HG03520 (cell line): ENCODE measurements around the gene RAN.
"Not testable (repeated sequence)": the region's sequence is repeated elsewhere in the genome, so short reads cannot be mapped to it uniquely, and the experiment has no call there.

Experiments used
- ATAC-seq: cut with Tn5 transposase; IDR thresholded peaks from one replicate; pipeline ENCODE4 v1.9.1; 2021; ENCODE audit warnings: mild to moderate bottlenecking, moderate library complexity; ENCODE audit not compliant: unreplicated experiment

Gene RAN

DNA sequence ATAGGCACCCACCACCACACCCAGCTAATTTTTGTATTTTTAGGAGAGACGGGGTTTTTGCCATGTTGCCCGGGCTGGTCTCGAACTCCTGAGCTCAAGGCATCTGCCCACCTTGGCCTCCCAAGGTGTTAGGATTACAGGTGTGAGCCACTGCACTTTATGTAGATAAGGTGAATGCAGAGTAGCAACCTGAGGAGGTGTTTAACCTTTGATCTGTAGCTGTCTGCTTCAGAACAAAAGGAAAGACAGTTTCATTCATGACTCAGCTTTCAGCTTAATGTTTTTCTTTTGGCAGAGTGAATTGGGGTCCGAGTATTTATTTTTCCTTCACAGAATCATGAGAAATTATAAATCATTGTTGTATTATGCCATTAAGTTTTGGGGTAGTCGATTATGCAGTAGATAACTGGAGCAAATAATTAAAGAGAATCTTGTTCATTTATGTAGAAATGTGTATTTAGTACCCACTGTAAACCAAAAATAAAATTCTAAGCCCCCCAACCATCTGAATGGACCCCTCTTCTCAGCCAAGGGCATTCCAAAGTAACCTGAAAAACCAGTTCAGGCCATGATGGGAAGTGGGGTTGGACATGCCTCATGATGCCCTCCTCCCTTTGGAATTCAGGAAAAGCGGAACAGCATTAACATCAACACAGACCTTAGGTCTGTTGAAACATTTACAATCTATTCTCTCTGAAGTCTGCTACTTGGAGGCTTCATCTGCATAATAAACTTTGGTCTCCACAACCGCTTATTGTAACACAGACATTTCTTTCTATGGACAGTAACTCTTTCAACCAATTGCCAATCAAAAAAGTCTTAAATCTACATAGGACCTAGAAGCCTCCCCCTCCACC lies 22.1 kb upstream of the RAN start:
- ATAC-seq: no peak

DNA sequence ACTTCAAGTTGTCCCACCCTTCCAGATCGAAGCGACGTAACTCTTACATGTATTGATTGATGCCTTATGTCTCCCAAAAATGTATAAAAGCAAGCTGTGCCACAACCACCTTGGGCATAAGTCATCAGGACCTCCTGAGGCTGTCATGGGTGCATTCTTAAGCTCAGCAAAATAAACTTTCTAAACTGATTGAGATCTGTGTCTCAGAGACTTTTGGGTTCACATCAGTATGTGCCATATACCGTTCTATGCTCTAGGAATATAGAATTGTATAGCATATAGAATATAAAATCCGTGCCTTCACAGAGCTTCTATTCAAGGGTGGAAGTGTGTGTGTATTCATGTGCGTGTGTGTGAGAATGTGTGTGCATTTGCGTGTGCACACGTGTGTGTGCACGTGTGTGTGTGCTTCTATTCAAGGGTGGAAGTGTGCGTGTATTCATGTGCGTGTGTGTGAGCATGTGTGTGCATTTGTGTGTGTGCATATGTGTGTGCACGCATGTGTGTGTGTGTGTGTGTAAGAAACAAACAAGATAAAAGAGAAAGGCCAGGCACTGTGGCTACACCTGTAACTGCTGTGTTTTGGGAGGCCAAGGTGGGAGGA lies 21.3 kb upstream of the RAN start:
- no peak for ATAC-seq

DNA sequence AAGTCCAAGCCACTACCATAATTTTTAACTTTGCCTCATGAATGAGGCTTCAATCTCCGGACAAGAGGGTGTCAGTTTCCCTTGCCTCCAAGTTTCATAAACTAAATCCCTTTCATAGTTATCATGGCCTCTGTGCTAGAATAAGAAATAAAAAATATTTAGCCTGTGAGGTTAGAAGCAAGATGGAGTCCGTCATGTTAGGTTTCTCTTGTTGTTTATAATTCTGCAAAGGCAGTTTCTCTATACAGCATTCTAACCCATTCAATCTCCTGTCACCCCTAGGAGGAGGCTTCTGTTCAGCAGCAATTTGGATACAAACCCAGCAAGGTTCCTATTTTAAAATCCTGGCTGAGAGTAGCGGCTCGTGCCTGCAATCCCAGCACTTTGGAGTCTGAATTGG lies 15.8 kb upstream of the RAN start:
- no peak for ATAC-seq

DNA sequence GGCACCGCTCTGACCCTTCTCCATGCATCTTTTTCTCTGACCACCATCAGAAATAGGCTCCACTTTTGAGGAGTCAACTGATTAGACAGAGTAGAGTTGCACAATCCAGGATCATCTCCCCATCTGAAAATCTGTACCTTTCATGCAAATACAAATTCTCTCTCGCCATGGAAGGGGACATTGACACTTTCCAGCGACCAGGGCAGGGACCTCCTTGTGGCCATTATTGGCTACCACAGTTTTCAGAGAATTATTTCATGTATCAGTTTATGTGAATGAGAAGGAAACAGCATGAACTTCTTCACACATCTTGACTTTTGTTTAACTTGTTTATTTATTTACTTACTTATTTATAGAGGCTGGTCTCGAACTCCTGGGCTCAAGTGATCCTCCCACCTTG lies 13.8 kb upstream of the RAN start:
- no peak for ATAC-seq

DNA sequence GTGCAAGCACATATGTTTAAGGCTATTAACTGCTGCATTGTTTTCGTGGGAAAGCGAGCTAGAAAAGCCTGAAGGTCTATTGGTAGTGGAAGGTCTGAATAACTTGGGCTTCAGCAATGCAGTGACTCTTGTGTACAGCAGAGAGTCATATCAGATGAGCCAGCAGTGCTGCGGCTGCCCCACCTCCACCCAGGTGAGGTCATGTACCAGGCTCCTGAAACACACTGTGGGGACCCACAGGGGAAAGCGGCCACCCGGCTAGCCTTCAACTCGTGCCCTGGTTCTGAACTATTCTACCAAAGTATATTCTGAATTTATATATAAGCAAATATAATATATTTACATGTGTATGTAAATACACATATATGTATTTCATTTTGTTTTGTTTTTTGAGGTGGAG lies 12.7 kb upstream of the RAN start:
- ATAC-seq: no peak

DNA sequence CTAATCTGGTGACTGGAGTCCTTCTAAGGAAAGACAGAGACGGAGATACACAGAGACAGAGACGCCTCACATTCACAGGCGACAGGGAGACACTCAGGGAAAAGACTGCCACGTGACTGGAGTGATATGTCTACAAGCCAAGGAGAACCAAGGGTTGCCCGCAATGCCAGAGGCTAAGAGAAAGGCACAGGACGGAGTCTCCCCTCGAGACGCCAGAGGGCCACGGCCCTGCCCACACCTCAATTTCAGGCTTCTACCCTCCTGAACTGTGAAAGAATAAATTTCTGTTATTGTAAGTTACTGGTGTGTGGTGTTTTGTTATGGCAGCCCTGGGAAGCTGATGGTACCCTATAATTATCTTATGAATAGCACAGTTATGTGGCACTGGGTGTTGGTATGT lies 11.6 kb upstream of the RAN start:
- ATAC-seq: no peak

DNA sequence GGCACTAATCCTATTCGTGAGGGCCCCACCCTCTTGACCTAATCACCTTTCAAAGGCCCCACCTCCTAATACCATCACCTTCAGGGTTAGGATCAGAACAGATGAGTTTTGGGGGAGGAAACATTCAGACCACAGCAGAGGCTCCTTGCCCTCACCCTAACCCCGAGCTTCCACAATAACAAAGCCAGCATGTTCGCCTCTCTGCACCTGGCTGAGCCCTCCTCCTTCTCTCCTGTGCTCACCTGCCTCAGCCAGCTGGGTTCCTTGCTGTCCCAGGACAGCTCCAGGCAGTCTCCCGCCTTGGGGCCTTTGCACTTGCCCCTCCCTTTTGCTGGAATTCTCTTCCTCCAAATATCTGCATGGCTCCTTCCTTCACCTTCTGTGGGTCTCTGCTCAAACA lies 9.7 kb upstream of the RAN start:
- ATAC-seq: no peak

DNA sequence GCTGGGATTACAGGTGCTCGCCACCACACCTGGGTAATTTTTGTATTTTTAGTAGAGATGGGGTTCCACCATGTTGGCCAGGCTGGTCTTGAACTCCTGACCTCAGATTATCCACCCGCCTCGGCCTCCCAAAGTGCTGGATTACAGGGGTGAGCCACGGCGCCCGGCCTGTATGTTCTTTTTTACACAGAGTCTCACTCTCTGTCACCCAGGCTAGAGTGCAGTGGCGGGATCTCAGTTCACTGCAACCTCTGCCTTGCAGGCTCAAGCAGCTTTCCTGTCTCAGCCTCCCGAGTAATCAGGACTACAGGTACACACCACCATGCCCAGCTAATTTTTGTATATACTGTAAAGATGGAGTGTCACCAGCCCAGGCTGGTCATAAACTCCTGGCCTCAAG lies 9.1 kb upstream of the RAN start:
- not testable (repeated sequence) for ATAC-seq

DNA sequence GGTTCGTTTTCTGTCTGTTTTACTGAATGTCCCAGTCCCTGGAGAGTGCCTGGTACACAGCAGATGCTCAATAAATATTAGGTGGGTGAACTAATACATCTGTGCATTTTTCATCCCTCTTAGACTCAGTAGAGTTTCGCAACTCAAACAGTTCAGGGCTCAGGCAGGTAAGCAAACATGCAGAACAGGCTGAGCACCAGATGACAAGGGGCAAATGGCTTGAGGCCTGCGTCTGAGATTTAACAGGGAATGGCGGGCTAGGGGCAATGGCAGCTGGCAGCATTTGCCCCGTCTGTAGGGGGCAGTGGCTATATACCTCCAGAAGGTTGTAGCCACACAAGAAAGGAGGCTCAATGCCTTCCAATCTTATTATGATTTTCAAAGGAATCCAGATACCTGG lies 8.6 kb upstream of the RAN start:
- no peak for ATAC-seq

DNA sequence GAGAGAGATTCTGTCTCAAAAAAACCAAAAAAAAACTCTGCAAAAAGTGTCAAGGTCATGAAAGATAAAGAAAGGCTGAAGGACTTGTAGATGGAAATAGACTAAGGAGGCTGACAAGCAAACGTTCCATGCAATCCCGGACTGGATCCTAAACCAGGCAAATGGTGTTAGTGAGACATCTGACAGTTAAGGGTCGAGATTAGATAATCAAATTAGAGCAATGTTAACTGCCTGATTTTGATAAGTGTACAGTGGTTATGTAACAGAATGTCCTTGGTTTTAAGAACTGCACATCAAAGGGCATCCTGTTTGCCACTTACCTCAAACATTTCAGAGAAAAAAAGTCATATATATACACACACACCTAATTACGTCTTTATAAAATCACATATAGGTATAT lies 3.5 kb upstream of the RAN start:
- no peak for ATAC-seq

DNA sequence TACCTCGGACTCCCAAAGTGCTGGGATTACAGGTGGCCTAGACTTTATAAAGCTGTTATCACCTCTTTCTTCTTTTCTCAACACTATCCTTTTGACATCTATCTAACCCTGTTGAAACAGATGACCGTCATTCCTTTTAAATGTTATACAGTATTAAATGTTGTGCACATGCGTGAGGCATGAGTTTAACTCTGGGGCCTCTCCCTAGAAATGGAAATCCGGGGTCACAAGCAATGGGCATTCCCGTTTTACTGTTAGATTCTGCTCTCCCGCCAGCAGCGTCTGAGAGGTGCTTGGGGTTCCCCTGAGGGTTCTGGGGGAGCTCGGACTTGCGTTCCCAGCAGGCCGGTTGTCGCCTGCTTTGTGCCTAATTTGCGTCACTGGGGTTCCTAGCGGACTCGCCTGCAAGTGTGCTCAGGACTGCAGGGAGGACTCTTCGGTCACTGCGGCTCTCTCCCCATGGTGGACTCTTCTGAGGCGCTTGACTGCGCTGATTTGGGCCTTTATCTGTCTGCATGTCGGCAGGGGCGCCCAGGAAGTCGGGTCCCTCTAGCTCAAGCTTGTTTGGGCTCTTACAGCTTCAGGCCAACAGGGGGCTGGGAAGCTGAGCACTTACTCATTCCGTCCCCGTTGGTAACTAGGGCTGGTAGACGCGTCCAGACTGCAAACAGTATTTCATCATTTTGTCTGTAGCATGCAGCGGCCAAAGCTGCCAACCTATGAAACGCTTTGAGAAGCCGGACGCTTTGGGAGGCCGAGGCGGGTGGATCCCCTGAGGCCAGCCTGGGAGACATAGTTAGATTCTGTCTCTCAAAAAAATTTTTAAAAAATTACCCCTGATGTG lies 1.2 kb upstream of the RAN start:
- peak; percentile 72 for ATAC-seq

DNA sequence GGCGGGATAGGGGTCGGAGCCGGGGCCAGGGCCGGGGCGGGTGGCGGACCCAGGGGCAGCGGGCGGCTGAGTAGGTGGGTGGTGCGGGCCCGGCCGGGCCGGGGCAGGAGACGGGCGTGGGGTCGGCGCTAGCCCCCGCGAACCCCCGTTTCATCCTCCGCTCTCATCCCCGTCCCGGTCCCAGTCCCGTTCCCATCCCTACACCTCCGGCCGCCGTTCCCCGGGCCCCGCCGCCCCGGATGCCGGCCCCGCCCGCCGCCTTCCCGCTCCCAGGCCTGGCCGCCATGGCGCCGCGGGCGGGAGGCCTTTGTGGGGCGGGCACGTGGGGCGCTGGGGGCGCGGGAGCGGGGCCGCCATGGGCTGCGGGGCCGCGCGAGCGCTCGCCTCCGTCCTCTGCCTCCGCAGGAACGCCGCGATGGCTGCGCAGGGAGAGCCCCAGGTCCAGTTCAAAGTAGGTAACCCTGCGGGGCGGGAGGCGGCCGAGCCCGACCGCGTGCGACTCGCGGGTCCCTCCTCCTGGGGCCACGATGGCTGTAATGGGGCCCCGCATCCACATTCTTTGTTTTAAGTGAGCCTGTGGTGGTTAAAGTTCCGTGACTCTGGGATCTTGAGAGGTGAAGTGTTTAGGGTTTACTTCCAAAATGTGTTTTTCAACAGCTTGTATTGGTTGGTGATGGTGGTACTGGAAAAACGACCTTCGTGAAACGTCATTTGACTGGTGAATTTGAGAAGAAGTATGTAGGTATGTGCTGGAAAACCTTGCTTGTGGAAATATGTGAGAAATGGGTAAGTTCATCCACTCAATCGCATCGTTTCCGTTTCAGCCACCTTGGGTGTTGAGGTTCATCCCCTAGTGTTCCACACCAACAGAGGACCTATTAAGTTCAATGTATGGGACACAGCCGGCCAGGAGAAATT lies 572 bp downstream of the RAN start:
- peak; percentile 18 for ATAC-seq

DNA sequence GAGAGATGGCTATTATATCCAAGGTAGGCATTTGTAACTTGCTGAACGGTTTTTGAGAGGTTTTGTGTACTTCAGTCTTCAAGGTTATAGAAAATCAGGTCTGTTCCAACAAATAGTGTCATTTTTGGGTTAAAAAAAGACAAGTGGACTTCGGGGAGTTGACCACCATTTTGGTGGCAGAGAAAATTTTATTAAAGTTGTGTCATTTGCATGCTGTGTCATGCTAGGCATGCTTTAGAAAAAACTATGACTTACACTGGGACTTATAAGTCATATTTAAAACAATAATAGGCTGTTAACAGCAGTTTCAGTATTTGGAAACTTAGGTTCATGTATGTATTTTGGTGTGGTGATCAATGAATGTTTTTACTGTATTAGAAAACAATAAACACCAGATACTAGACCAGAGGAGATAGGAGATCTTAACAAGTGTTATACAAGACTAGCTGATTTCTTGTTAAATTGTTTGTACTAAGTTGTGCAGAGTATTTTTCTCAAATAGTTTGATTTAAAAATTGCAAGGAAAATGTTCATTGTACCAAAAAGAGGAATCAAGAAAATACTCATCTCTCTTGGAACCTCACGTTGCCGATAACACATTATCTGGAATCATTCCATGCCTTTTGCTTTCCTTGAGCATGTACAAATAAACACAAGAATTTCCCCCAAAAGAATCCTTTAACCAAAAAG lies 1.4 kb downstream of the RAN start:
- ATAC-seq: no peak

DNA sequence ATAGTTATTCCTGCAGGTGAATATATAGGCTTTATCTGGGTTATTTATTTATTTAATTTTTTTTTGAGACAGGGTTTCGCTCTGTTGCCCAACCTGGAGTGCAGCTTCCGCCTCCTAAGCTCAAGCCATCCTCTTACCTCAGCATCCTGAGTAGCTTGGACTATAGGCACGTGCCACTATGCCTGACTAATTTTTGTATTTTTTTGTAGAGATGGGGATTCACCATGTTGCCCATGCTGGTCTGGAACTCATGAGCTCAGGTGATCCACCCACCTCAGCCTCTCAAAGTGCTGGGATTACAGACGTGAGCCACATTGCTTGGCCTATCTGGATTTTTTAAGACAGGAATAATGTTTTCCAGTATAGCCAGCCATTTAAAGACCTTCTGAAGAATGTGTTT lies 2.0 kb downstream of the RAN start:
- ATAC-seq: no peak

DNA sequence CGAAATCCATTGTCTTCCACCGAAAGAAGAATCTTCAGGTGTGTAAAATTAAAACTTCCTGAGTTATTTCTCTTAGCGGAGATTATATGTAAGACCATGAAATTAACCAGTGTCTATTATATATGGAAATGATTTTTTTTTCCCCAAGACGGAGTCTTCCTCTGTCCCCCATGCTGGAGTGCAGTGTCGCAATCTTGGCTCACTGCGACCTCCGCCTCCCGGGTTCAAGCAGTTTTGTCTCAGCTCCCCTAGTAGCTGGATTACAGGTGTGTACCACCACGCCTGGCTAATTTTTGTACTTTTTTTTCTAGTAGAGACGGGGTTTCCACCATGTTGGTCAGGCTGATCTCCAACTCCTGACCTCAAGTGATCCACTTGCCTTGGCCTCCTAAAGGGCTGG lies 2.8 kb downstream of the RAN start:
- ATAC-seq: no peak

DNA sequence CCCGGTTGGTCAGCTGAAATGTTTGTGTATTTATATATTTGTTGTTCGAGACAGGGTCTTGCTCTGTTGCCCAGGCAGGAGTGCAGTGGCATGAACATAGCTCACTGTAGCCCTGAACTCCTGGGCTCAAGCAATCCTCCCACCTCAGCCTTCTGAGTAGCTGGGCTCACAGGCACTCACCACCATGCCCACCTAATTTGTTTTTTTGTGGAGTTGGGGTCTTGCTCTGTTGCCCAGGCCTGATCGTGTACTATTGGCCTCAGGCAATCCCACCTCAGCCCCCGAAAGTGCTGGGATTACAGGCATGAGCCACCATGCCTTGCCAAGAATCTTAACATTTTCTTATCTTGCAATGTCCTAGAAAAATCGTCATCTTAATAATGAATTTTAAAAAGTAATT lies 3.3 kb downstream of the RAN start:
- no peak for ATAC-seq

DNA sequence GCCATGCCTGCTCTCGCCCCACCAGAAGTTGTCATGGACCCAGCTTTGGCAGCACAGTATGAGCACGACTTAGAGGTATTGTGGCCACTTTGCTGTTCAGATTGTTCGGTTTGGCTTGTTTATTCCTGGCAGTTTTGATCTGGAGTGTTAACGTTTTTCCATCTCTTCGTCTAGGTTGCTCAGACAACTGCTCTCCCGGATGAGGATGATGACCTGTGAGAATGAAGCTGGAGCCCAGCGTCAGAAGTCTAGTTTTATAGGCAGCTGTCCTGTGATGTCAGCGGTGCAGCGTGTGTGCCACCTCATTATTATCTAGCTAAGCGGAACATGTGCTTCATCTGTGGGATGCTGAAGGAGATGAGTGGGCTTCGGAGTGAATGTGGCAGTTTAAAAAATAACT lies 3.8 kb downstream of the RAN start:
- not testable (repeated sequence) for ATAC-seq

DNA sequence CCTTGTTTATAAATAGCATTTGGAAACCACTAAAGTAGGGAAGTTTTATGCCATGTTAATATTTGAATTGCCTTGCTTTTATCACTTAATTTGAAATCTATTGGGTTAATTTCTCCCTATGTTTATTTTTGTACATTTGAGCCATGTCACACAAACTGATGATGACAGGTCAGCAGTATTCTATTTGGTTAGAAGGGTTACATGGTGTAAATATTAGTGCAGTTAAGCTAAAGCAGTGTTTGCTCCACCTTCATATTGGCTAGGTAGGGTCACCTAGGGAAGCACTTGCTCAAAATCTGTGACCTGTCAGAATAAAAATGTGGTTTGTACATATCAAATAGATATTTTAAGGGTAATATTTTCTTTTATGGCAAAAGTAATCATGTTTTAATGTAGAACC lies 4.4 kb downstream of the RAN start:
- ATAC-seq: no peak

DNA sequence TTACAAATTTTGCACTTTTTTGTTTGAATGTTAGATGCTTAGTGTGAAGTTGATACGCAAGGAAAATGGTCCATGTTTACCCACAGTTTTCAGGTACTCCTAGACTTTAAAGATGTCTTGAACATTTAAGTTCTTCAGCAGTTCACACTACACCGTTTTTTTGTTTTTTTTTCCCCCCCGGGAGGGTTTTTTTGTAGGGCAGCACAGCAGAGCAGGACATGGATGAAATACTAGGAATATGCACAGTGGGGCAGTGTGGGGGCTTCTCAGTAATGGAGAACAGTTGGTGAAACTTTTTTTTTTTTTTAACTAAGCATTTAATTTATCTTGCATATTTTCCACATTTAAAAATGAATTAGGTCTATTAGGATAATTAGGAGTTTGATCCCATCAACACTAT lies 4.9 kb downstream of the RAN start:
- ATAC-seq: no peak

DNA sequence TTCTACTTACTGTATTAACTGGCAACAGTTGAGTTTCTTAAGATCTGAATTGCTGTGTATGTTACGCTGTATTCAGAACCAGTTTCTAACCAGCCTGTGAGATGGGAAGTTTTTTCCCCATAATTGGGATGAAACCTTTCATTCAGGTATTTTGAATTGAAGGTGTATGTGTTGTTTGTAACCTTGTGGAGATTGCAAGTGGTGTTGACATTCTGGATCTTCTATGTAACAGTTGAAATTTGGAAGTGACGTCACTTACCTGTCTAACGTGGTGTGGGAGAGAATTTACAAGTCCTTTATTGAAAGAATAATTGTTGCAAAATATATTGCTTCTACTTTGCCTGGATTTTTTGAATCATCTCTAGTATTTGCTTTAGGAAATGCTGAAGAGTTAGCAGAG lies 5.5 kb downstream of the RAN start:
- no peak for ATAC-seq
